Muscle layer of duodenum (tissue), 2 donors: Measurements from ENCODE around the gene PTCH1.

Source experiments
- H3K27ac ChIP-seq: one replicate; pipeline ENCODE4 v1.7.0; 2013; ENCODE audit warnings: mild to moderate bottlenecking, low read length
- H3K27me3 ChIP-seq: one replicate; pipeline ENCODE4 v1.7.0; 2013; ENCODE audit warnings: low read depth, mild to moderate bottlenecking, control low read depth, low read length
- H3K36me3 ChIP-seq, 2 donors: one replicate each; pipeline ENCODE4 v1.7.0; 2013; ENCODE audit warnings: low read length in 2 of 2, control low read depth in 1 of 2, mild to moderate bottlenecking in 1 of 2; ENCODE audit not compliant: insufficient read depth in 2 of 2, control insufficient read depth in 1 of 2
- H3K4me1 ChIP-seq, 2 donors: one replicate each; pipeline ENCODE4 v1.7.0; 2013; ENCODE audit warnings: low read length in 2 of 2, mild to moderate bottlenecking in 2 of 2, control low read depth in 1 of 2, moderate library complexity in 1 of 2; ENCODE audit not compliant: insufficient read depth in 2 of 2, control insufficient read depth in 1 of 2
- H3K4me3 ChIP-seq, 2 donors: one replicate each; pipeline ENCODE4 v1.7.0; 2013; ENCODE audit warnings: low read length in 2 of 2, low read depth in 1 of 2, mild to moderate bottlenecking in 1 of 2
- H3K9me3 ChIP-seq, 2 donors: one replicate each; pipeline ENCODE4 v1.7.0; 2013; ENCODE audit warnings: low read length in 2 of 2, control low read depth in 1 of 2, mild to moderate bottlenecking in 1 of 2; ENCODE audit not compliant: control insufficient read depth in 1 of 2
- donor health status: healthy.

The PTCH1 gene

GRCh38 chr9:95479330-95479729 lies 37.4 kb downstream of the PTCH1 start:
- Histone ChIP-seq H3K4me3 (no peak overlapping the region), H3K9me3 (no peaks in the 10 kb centered on the region), H3K4me1 (peaks cover 0 to 3% of the 10 kb centered on the region in 2 donors), H3K27ac (no peak overlapping the region), H3K27me3 (no peaks in the 10 kb centered on the region), H3K36me3 (peaks cover 38 to 41% of the 10 kb centered on the region in 2 donors)

- Histone ChIP-seq H3K4me3 (no peak overlapping the region), H3K27me3 (no peaks in the 10 kb centered on the region), H3K9me3 (no peaks in the 10 kb centered on the region), H3K4me1 (no peaks in the 10 kb centered on the region), H3K36me3 (peaks cover 41 to 46% of the 10 kb centered on the region in 2 donors), H3K27ac (no peak overlapping the region)
Measured at GRCh38 chr9:95478335-95478734, 38.4 kb downstream of the PTCH1 start.

- Histone ChIP-seq H3K36me3 (peaks cover 43 to 46% of the 10 kb centered on the region in 2 donors), H3K9me3 (no peaks in the 10 kb centered on the region), H3K27ac (no peak overlapping the region), H3K4me3 (no peak overlapping the region), H3K27me3 (no peaks in the 10 kb centered on the region), H3K4me1 (no peaks in the 10 kb centered on the region)
Measured at GRCh38 chr9:95477885-95478284, 38.9 kb downstream of the PTCH1 start.

DNA sequence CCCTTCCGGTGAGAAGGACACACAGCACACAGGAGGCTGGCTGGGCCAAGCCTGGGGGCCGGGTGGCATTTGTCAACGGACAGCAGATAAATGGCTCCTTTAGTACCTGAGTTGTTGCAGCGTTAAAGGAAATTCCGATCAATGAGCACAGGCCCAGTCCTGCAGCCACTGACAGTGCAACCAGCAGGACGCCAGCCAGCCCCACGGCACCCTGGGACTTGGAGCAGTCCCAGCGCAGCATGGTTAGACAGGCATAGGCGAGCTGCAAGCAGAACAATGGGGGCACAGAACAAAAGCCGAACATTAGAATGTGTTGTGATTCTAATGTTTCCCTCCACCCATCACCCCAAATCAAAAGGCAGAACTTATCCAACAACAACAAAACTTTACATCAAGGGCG lies 39.3 kb downstream of the PTCH1 start:
- Histone ChIP-seq H3K4me1 (no peaks in the 10 kb centered on the region), H3K4me3 (no peak overlapping the region), H3K36me3 (peaks cover 47 to 50% of the 10 kb centered on the region in 2 donors), H3K9me3 (no peaks in the 10 kb centered on the region), H3K27me3 (no peaks in the 10 kb centered on the region), H3K27ac (no peak overlapping the region)

- H3K27ac ChIP-seq, result no peak overlapping the region
- H3K36me3 ChIP-seq, result peaks cover 36 to 38% of the 10 kb centered on the region in 2 donors
- H3K9me3 ChIP-seq, result no peaks in the 10 kb centered on the region
- no peak overlapping the region for H3K4me3 ChIP-seq
- no peaks in the 10 kb centered on the region for H3K27me3 ChIP-seq
- H3K4me1 ChIP-seq, result no peaks in the 10 kb centered on the region
Measured at GRCh38 chr9:95468791-95469190, 48.0 kb downstream of the PTCH1 start.

DNA sequence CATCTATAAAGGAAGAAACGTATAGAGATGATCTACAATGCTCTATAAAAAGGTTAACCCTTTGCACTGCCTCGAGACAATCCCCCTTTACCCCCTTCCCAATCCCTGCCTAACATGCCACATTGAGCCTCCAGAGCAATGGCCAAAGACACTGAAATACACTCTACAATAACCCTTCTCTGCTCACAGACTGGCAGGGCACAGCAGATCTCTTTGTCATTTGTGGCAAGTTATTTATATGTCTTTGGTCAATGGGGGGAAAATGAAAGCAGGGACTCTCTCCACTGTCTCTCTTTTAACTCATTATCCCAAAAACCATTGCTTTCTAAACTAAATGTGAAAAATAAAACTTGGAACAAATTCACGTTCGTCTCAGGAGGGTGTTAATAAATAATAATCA lies 51.7 kb downstream of the PTCH1 start:
- no peaks in the 10 kb centered on the region for H3K27me3 ChIP-seq
- no peak overlapping the region for H3K27ac ChIP-seq
- H3K4me1 ChIP-seq, result peaks cover 0 to 31% of the 10 kb centered on the region in 2 donors
- H3K4me3 ChIP-seq, result no peak overlapping the region
- H3K36me3 ChIP-seq, result peaks cover 28 to 35% of the 10 kb centered on the region in 2 donors
- H3K9me3 ChIP-seq, result no peaks in the 10 kb centered on the region

DNA sequence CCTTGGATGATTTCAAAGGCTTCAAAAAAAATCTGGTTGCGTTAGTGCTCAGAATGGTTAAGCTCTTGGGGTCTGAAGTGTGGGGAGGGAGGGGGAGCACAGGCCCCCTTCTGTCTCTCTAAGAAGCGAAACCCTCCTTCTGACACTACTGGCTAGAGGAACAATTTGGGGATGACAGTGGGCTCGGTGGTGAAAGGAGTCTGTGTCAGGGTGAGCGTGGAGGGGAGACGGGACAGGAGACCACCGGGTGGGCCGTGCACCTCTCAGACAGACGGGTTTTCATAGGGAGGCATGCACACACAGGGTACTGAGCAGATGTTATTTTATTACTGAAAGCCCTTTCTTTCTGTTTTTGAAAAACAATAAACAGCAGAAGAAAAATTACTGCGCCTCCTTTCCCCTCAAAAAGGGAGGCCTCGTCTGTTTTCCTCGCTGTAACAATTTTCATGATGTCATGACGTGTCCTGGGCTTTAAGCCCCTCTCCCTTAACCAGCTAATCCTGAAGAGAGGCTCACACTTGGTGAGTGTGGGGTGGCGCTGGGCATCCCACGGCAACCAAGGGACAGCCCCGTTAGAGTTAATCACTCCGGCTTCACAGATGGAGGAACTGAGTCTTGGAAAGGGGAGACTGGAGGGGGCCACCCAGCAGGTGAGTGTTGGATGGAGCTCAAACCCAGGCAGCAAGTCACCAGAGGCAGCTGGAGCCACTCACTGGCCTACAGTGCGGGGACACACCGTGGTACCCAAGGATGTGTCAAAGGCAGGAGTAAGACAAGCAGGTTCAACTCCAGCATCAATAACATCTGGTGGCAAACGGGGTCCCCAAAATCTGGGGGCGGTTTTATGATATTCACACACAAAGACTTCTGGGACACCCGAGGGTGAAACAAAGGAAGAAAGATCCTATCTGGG lies 53.4 kb downstream of the PTCH1 start:
- no peaks in the 10 kb centered on the region for H3K9me3 ChIP-seq
- H3K36me3 ChIP-seq, result peaks cover 17 to 26% of the 10 kb centered on the region in 2 donors
- peaks cover 6 to 45% of the 10 kb centered on the region in 2 donors for H3K4me1 ChIP-seq
- H3K27ac ChIP-seq, result peak overlapping the region; percentile 46
- no peaks in the 10 kb centered on the region for H3K27me3 ChIP-seq
- no peak overlapping the region for H3K4me3 ChIP-seq

DNA sequence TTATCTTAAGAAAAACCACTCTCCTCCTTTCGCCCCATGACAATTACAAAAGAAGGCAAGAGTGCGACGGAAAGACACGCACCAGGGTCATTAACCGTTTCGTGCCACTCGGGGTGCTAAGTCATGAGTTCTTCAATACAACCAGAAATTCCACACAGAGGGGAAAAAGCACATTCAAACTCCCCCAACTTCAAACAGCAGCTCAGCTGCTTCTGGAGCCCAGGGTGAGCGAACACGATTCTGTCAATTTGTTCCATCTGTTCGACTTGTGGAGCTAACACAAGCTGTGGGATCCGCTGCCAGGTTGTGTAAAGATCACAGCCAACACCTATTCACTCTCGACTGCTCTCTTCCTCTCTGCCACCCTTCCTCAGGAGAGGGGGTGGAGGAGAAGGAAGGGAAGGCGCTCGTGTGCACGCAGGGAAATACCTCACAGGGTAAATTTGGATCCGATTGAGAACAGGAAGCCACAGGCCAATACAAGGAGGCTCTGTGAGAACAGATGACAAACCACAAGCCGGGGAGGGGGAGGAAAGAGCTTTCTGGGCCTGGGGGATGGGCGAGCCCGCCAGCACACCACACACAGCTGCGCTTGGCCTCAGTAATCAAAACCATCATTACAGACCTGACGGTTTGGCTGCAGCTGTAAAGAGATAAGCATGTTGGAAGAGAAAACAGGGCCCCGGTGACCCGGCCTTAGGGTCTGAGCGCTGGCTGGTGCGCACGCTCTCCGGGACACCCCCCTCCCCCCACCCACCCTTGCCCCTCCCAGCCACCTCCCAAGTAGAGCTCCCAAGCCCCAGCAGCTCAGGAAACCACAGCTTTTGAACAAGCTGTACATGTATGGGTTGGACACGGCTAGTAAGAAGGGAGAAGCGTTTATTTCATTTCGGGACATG lies 54.3 kb downstream of the PTCH1 start:
- Histone ChIP-seq H3K27ac (peak overlapping the region; percentile 56), H3K9me3 (no peaks in the 10 kb centered on the region), H3K36me3 (peaks cover 14 to 30% of the 10 kb centered on the region in 2 donors), H3K4me3 (peak overlapping the region; percentile 23 to 37), H3K27me3 (no peaks in the 10 kb centered on the region), H3K4me1 (peaks cover 12 to 54% of the 10 kb centered on the region in 2 donors)

DNA sequence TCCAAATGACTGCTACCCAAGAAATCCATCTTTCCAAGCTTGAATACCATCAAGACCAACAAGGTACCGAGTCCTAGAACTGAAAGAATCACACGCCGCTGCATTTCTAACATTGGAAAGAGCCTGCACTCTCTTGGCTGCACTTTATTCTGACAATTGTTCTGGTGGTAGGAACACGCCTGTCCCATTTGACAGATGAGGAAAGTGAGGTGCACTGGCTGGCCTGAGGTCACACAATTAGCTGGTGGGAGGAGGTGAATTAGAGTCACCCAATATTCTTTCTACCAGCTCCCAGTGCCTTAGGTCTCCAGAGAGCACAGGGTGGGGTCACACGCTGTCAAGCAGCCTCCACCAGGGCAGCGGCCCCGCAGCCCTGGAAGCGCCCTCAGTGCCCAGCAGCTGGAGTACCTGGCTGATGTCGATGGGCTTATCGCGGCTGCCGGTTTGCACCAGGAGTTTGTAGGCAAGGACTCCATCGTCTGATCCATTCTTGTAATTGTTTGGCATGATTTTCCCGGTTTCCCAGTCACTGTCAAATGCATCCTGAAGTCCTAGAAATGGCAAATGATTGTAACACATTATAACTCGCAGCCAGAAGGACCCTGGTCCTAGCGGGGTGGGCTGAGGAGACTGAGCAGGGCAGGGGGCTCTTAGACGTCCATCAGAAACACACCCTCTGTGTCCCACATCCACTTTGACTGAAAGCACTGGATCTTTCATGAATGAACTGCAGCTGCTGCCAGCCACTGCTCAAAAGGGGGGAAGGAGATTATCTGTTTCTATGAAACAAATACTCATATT lies 55.1 kb downstream of the PTCH1 start:
- Histone ChIP-seq H3K9me3 (no peaks in the 10 kb centered on the region), H3K4me3 (peak overlapping the region in 1 of 2 donors; percentile 37), H3K4me1 (peaks cover 12 to 54% of the 10 kb centered on the region in 2 donors), H3K27ac (peak overlapping the region; percentile 56), H3K36me3 (peaks cover 9 to 27% of the 10 kb centered on the region in 2 donors), H3K27me3 (no peaks in the 10 kb centered on the region)

DNA sequence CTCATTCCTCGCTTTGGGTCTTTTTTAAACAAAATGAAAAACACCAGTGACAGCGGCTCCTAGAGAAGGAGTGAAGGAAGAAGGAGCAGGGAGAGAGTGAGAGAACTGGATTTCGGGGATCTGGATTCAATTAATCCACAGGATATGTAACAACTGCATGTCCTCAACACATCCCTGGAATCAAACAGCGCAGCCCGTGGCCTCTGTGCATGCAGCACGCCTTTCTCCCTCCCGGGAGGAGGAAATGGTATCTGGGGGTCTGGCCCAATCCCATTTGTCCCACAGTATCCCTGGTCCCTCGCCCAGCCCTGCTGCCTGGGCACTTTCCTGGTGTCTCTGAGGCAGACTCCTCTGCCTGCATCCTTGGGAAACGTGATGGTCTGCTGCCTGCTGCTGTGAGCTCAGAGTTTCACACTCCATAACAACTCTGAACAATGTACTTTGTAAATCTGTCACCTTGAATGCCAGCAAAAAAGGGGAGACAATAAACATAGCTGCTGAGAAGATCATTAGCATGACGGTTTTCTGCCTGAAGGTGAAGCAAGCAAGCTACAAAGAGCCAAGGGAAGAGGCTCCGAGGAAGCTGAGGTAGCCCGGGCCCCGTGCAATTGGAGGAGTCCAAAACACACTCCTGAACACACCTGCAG lies 56.1 kb downstream of the PTCH1 start:
- Histone ChIP-seq H3K4me3 (no peak overlapping the region), H3K4me1 (peaks cover 12 to 54% of the 10 kb centered on the region in 2 donors), H3K27ac (no peak overlapping the region), H3K36me3 (peaks cover 14 to 30% of the 10 kb centered on the region in 2 donors), H3K9me3 (no peaks in the 10 kb centered on the region), H3K27me3 (no peaks in the 10 kb centered on the region)
